GM19395 (cell line): ENCODE measurements around the gene ITIH5.
A peak's percentile ranks its signal among the peaks of the same experiment; 100 is the strongest.
"Not testable (repeated sequence)": the region's sequence is repeated elsewhere in the genome, so short reads cannot be mapped to it uniquely, and the experiment has no call there.

ENCODE experiments used
- ATAC-seq: cut with Tn5 transposase; IDR thresholded peaks from one replicate; pipeline ENCODE4 v1.9.1; 2021; ENCODE audit warnings: mild to moderate bottlenecking, moderate library complexity; ENCODE audit not compliant: unreplicated experiment

The ITIH5 gene

GRCh38 chr10:7689591-7689990 lies 22.8 kb upstream of the ITIH5 start:
- ATAC-seq = no peak

GRCh38 chr10:7687228-7687907 lies 20.6 kb upstream of the ITIH5 start:
- ATAC-seq = peak; percentile 99

- peak; percentile 10 for ATAC-seq
Observed at GRCh38 chr10:7686351-7687171, 19.8 kb upstream of the ITIH5 start.

GRCh38 chr10:7680078-7680477 lies 13.3 kb upstream of the ITIH5 start:
- not testable (repeated sequence) for ATAC-seq

GRCh38 chr10:7679256-7679655 lies 12.5 kb upstream of the ITIH5 start:
- ATAC-seq = no peak

GRCh38 chr10:7672341-7673134 lies 5.8 kb upstream of the ITIH5 start:
- ATAC-seq = no peak

- no peak for ATAC-seq
Observed at GRCh38 chr10:7670157-7670556, 3.4 kb upstream of the ITIH5 start.

- no peak for ATAC-seq
Observed at GRCh38 chr10:7667262-7668141, 736 bp upstream of the ITIH5 start.

- no peak for ATAC-seq
Observed at GRCh38 chr10:7665767-7666166, 999 bp downstream of the ITIH5 start.

GRCh38 chr10:7664707-7665106 lies 2.1 kb downstream of the ITIH5 start:
- ATAC-seq = no peak

- no peak for ATAC-seq
Observed at GRCh38 chr10:7662522-7662921, 4.2 kb downstream of the ITIH5 start.

GRCh38 chr10:7659560-7659959 lies 7.2 kb downstream of the ITIH5 start:
- ATAC-seq = no peak

GRCh38 chr10:7657552-7657951 lies 9.2 kb downstream of the ITIH5 start:
- ATAC-seq = no peak

- ATAC-seq = not testable (repeated sequence)
Observed at GRCh38 chr10:7657079-7657478, 9.7 kb downstream of the ITIH5 start.

GRCh38 chr10:7651853-7652470 lies 14.8 kb downstream of the ITIH5 start:
- ATAC-seq = no peak

GRCh38 chr10:7649673-7650300 lies 17.0 kb downstream of the ITIH5 start:
- no peak for ATAC-seq

- ATAC-seq = no peak
Observed at GRCh38 chr10:7647062-7647664, 19.6 kb downstream of the ITIH5 start.

- ATAC-seq = no peak
Observed at GRCh38 chr10:7642491-7643011, 24.2 kb downstream of the ITIH5 start.
